Medulla oblongata (tissue), 1 donor: ENCODE data around the gene PGPEP1.
A peak's percentile ranks its signal among the peaks of the same experiment; 100 is the strongest.
"Not testable (repeated sequence)": the region's sequence is repeated elsewhere in the genome, so short reads cannot be mapped to it uniquely, and the experiment has no call there.

Experiments
- DNase-seq: peaks from one replicate; pipeline ENCODE4 v3.0.0-alpha.2; 2015; ENCODE audit errors: extremely low spot score

PGPEP1 gene

GRCh38 chr19:18332917-18333530 is 7.4 kb upstream of the PGPEP1 start:
- no peak for DNase-seq

DNA sequence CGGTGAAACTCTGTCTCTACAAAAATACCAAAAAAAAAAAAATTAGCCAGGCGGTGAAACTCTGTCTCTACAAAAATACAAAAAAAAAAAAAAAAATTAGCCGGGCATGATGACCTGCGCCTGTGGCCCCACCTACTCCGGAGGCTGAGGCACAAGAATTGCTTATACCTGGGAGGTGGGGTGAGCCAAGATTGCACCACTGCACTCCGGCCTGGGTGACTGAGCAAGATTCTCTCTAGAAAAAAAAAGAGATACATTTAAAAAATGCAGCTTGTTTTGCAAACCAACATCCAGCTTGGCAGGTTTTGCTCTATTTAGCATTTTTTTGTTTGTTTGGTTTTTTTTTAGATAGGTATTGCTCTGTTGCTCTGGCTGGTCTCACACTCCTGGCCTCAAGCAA is 6.7 kb upstream of the PGPEP1 start:
- DNase-seq = no peak

DNA sequence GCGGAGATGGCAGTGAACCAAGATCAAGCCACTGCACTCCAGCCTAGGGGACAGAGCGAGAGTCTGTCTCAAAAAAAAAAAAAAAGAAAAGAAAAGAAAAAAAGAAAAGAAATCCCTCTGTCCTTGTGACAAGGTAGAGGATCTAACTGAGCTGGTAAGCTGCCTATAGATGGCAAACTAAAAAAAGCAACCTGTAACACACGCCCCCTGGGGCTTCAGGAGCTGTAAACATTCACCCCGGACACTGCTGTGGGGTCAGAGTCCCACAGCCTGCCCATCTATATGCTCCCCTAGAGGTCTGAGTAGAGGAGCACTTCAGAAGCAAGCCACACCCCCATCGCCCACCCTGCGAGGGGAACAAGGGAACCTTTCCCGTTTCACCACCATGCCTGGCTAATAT is 4.3 kb upstream of the PGPEP1 start:
- DNase-seq = no peak

GRCh38 chr19:18338541-18338940 is 1.9 kb upstream of the PGPEP1 start:
- DNase-seq = no peak

DNA sequence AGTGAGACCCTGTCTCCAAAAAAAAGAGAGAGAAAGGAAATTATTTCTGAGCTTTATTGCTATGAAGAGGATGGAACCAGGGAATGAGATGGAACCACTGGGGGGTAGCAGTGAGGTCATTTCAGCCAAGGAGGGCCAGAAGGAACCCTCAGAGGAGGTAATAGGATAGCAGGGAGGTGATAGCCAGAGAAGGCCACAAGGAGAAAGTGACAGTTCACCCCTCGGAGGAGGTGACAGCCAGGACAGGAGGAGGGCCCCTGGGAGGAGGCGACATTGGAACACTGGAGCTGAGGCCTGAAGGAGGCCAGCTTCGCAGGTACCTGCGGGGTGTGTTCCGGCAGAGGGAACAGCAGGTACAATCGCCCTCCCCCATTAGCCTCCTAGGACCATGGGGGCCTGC is 675 bp upstream of the PGPEP1 start:
- no peak for DNase-seq

DNA sequence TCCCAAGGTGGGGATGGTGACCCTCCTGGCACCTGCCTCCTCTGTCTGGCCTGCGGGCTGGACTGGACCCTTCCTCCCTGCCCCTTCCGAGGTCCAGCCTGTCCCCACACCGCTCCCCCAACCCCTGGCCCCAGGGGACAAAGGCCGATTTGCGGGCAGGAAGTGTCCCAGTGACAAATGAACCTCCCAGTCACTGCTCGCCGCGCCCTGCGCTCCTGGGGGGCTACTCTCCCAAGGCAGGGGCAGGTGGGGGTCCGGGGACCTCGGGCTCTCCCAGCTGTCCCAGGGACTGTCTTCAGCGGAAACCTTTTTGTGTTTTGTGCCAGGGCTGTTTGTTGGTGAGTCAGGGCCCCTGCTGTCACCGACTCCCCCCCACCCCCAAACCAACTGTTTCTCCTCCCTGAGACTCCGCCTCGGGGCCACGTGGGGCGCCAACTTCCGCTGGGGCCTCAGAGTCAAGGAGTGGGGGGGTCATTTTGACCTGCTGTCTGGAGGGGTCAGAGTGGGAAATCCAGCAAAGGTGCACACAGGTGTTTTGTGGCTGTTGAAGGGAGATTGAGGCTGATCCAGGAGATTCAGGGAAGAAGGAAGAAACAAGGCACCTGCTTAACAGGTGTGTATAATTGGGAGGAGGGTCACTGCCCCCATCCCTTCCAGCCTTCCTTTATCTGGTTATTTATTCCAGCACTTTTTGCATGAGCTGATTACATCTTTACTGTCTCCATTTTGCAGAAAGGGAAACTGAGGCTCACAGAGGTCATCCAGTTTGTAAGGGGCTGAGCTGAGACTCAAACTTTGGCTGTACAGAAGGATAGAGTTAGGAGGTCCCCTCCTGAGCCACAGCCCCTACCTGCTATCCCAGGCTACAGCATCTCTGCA is 831 bp downstream of the PGPEP1 start:
- peak; percentile 61 for DNase-seq

GRCh38 chr19:18342090-18342632 is 1.8 kb downstream of the PGPEP1 start:
- DNase-seq = no peak

- DNase-seq = no peak
These were observed 4.2 kb downstream of the PGPEP1 start for GRCh38 chr19:18344582-18344950.

GRCh38 chr19:18345296-18345695 is 4.9 kb downstream of the PGPEP1 start:
- no peak for DNase-seq

- DNase-seq = no peak
These were observed 5.7 kb downstream of the PGPEP1 start for GRCh38 chr19:18346091-18346490.

- no peak for DNase-seq
These were observed 7.8 kb downstream of the PGPEP1 start for GRCh38 chr19:18348171-18348570.

DNA sequence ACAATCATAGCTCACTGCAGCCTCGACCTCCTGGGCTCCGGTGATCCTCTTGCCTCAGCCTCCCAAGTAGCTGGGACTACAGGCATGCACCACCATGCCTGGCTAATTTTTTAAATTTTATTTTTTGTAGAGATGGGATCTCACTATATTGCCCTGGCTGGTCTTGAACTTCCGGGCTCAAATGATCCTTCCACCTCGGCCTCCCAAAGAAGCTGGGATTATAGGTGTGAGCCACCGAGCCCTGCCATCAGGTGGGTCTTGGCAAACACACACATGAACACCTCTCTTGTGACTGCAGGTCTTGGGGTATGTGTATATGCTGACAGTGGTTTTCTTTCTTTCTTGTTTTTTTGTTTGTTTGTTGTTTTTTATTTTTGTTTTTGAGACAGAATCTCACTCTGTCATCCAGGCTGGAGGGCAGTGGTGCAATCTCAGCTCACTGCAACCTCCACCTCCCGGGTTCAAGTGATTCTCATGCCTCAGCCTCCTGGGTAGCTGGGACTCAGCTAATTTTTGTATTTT is 8.5 kb downstream of the PGPEP1 start:
- DNase-seq = not testable (repeated sequence)

- DNase-seq = peak; percentile 47
These were observed 9.2 kb downstream of the PGPEP1 start for GRCh38 chr19:18349524-18350128.

DNA sequence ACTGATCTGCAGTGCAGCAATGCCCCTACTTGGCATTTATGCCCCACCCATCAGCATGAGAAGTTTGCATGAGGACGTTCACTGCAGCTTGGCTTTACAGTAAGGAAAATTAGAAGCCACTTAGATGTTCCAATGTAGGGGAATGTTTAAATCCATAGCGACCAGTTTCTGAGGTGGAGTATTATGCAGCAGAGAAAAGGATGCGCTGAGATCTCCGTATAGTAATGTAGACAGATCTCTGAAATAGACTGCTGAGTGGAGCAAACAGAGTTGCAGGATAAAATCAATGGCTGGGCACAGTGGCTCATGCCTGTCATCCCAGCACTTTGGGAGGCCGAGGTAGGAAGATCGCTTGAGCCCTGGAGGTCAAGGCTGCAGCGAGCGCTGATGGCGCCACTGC is 10.1 kb downstream of the PGPEP1 start:
- DNase-seq = no peak

- no peak for DNase-seq
These were observed 11.1 kb downstream of the PGPEP1 start for GRCh38 chr19:18351544-18351943.

DNA sequence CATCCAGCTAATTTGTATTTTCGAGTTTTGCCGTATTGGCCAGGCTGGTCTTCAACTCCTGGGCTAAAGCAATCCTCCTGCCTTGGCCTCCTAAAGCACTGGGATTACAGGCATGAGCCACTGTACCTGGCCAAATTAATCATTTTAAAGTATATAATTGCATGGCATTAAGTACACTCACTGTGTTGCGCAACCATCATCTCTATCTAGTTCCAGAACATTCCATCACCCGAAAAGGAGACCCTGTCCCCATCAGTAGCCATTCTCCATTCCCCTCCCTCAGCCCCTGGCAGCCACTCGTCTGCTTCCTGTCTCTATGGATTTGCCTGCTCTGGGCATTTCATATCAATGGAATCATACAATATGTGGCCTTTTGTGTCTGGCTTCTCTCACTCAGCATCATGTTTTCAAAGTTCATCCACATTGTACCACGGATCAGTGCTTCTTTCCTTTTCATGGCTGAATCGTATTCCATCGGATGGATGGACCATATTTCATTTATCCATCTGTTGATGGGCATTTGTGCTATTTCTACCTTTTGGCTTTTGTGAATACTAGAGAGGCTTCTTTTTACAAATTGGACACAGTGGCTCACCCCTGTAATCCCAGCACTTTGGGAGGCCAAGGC is 13.1 kb downstream of the PGPEP1 start:
- no peak for DNase-seq

- DNase-seq = not testable (repeated sequence)
These were observed 14.3 kb downstream of the PGPEP1 start for GRCh38 chr19:18354743-18355142.

DNA sequence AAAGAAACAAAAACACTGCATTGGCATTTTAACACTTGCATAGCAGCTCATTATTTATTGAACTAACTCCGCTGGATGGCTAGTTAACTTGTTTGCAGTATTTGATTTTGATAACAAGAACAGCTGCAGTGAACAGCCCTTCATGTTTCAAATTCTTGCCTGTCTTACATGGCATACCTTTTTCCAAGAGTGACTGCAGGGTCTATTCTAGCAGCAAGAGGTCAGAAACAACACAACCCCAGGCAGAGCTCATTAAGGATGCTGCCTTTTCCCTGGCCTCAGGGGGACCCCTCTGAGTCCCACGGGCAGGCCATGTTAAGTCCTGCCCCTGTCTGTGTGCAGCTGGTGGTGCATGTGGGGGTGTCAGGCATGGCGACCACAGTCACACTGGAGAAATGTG is 16.6 kb downstream of the PGPEP1 start:
- no peak for DNase-seq

GRCh38 chr19:18361646-18362045 is 21.2 kb downstream of the PGPEP1 start:
- DNase-seq = no peak

DNA sequence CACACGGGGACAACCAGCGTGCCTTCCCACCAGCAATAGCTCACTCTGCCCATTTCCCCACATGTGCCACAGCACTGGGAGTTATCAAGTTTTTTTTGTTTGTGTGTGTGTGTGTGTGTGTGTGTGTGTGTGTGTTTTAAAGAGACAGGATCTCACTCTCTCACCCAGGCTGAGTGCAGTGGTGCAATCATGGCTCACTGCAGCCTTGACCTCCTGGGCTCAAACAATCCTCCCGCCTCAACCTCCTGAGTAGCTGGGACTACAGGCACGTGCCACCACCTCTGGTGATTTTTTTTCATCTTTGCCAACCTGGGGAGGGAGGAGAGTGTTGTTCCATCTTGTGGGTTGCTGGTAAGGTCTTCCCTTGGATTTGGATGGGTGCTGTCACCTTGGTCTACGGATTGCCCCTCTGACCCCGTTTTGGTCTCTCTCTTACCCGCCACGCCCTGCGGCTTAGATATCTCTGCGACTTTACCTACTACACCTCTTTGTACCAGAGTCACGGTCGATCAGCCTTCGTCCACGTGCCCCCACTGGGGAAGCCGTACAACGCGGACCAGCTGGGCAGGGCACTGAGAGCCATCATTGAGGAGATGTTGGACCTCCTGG is 22.6 kb downstream of the PGPEP1 start:
- DNase-seq = no peak

GRCh38 chr19:18363787-18364186 is 23.4 kb downstream of the PGPEP1 start:
- DNase-seq = no peak
